Caco-2 (cell line): ENCODE measurements around the gene GPATCH8. TPM values are rescaled to one million over a fixed set of nuclear protein-coding genes. Genes with fewer than 3 reads are reported as not detected.
A peak's percentile ranks its signal among the peaks of the same experiment; 100 is the strongest.

Source experiments
- BruUV-seq: library from RNA; stranded (reverse); fragments of 400-500 nt; replicated peaks from 2 replicates; lab custom pipeline; 2021; lab: Mats Ljungman, UMichigan
- CTCF ChIA-PET: fragments of 300-600 bp; sonication (Branson Sonifier 250); formaldehyde crosslinking; loops from one replicate; lab custom pipeline; 2022; ENCODE audit warnings: antibody characterized with exemption; lab: Charles Lee
- POLR2A ChIA-PET: fragments of 300-600 bp; sonication (Branson Sonifier 250); formaldehyde crosslinking; loops from one replicate; lab custom pipeline; 2022; ENCODE audit warnings: antibody characterized with exemption; lab: Charles Lee
- DNase-seq, 2 experiments: peaks; one replicate each; pipeline versions ENCODE4 v3.0.0 to v3.0.0-alpha.2; 2020 to 2022
- H3K27me3 ChIP-seq: replicated peaks from 2 replicates; pipeline ENCODE4 v1.6.0; 2011; ENCODE audit warnings: low read length; ENCODE audit not compliant: control insufficient read depth, insufficient read depth
- H3K36me3 ChIP-seq: 2 replicates; pipeline ENCODE4 v1.5.1; 2011; ENCODE audit warnings: low read length; ENCODE audit not compliant: control insufficient read depth, insufficient read depth
- H3K4me1 ChIP-seq: fragments of 250-450 bp; sonication (Bioruptor Pico); 2 replicates; pipeline ENCODE4 v1.5.1; 2020; ENCODE audit warnings: mild to moderate bottlenecking
- H3K4me3 ChIP-seq: 2 replicates; pipeline ENCODE4 v1.5.1; 2011; ENCODE audit warnings: low read depth, mild to moderate bottlenecking, control low read depth, low read length
- H3K9me3 ChIP-seq: fragments of 250-450 bp; sonication (Bioruptor Pico); 2 replicates; pipeline ENCODE4 v1.5.1; 2020; ENCODE audit warnings: mild to moderate bottlenecking, moderate library complexity
- H3K27ac Mint-ChIP-seq: one replicate; pipeline ENCODE4 v1.8.0; 2022; ENCODE audit warnings: mixed read lengths; ENCODE audit not compliant: unreplicated experiment
- H3K27me3 Mint-ChIP-seq: one replicate; pipeline ENCODE4 v1.8.0; 2022; ENCODE audit warnings: mixed read lengths; ENCODE audit not compliant: insufficient read depth, unreplicated experiment
- H3K36me3 Mint-ChIP-seq: one replicate; pipeline ENCODE4 v1.8.0; 2022; ENCODE audit warnings: mild to moderate bottlenecking, mixed read lengths; ENCODE audit not compliant: insufficient read depth, unreplicated experiment
- H3K4me1 Mint-ChIP-seq: one replicate; pipeline ENCODE4 v1.8.0; 2022; ENCODE audit warnings: low read depth, mixed read lengths; ENCODE audit not compliant: unreplicated experiment
- H3K4me3 Mint-ChIP-seq: one replicate; pipeline ENCODE4 v1.8.0; 2022; ENCODE audit warnings: mild to moderate bottlenecking, moderate library complexity, mixed read lengths; ENCODE audit not compliant: unreplicated experiment
- H3K9me3 Mint-ChIP-seq: one replicate; pipeline ENCODE4 v1.8.0; 2022; ENCODE audit warnings: mixed read lengths; ENCODE audit not compliant: unreplicated experiment
- CTCF ChIP-seq, 2 experiments: fragments of 200-600 bp in 1 of 2; IDR thresholded peaks; 1 replicate in 1 of 2; 2 replicates in 1 of 2; pipeline versions ENCODE4 v1.5.1 to v1.8.0; 2011 to 2022; ENCODE audit warnings: antibody characterized with exemption in 1 of 2, control low read depth in 1 of 2, inconsistent platforms in 1 of 2, low read depth in 1 of 2, low read length in 1 of 2, mild to moderate bottlenecking in 1 of 2, moderate library complexity in 1 of 2; ENCODE audit not compliant: insufficient read depth in 1 of 2, severe bottlenecking in 1 of 2, unreplicated experiment in 1 of 2
- intact Hi-C: fragments of 100-400 bp; cut with micrococcal nuclease; formaldehyde crosslinking; loops from one replicate; pipeline ENCODE4 v1.10.0; 2022; ENCODE audit not compliant: unreplicated experiment
- total RNA-seq: library from RNA; stranded (reverse); gene quantifications from 2 replicates; pipeline ENCODE4 v1.2.3, GENCODE V29; 2022

Gene GPATCH8
- total RNA-seq, 1 experiment from 2014 or later, result 53.4 TPM

DNA sequence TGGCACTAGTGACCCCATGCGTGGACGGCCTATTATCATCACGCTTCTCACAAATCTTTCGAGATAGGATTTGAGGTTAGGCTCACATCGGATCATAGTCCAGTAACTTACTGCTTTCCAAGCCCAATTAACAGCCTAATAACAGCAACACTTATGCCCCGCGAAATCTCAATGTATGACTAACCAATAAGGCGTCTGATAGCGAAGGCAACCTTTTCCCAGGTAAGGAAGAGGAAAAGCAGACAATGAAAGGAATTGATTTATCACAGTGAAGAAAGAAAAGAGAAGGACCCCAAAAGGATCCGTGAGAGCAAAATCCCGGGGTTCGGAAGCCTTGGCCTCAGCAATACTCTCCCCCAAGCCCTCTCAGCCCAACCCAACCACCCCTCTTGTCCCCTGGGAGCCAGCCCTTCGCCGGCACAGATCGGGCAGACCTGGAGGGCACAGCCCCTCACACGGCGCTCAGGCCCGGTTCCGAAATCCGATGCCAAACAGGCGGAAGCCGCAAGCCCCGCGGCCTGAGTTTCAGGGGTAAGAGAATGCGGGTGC is 534 bp downstream of the GPATCH8 start:
- H3K36me3 ChIP-seq, result no peaks in the 10 kb centered on the region
- no peak for TF ChIP-seq CTCF (IDR thresholded peaks at IDR 0.05; ENCODE audit: insufficient read depth in 1 of 2, low read depth in 1 of 2, low read length in 1 of 2, severe bottlenecking in 1 of 2, unreplicated experiment in 1 of 2)
- Mint-ChIP-seq H3K4me1 (peaks cover 5% of the 10 kb centered on the region), H3K4me3 (peak overlapping the region; percentile 97), H3K27me3 (no peaks in the 10 kb centered on the region), H3K36me3 (no peaks in the 10 kb centered on the region), H3K9me3 (no peaks in the 10 kb centered on the region), H3K27ac (peak overlapping the region; percentile 98)
- no peaks in the 10 kb centered on the region for H3K9me3 ChIP-seq
- H3K4me1 ChIP-seq, result peaks cover 14% of the 10 kb centered on the region
- H3K4me3 ChIP-seq, result peak overlapping the region; percentile 98
- ChIA-PET CTCF (interaction anchor here (0.5 to 1.5 kb wide), 5 partner anchors 21 to 546 kb away, joined by 3 to 9 read pairs (median 4); no protein-coding TSS in a partner anchor), POLR2A (interaction anchor here (0.5 to 1.4 kb wide), 8 partner anchors 8 to 616 kb away, joined by 3 to 8 read pairs (median 4); no protein-coding TSS in a partner anchor)
- intact Hi-C loops, result loop anchor here (5.0 kb wide), 1 partner anchor 40 kb away; no protein-coding TSS in a partner anchor
- BruUV-seq, result no TSS peak
- no peaks in the 10 kb centered on the region for H3K27me3 ChIP-seq
- DNase-seq, result no peak

DNA sequence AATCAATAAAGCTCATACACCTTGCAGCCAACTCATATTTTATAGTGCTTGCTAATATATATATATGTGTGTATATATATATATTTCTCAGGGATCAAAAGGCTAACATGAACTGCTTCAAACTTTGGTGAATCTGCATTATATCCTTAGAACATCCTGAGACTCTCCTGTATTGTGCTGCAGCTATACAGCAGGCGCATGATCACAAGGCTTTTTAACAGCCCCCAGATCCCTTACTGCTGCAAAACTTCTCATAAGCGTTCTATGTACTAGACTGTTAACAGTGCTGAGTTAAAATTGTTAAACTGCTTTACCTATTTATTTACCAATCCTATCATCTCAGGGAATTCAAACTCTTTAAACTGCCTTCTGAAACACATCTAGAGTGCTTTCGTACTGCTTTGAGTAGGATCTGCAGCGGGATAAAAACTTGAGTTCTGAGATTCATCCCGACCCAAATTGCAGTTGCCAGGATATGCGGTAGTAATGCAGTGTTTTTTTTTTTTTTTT is 1.3 kb downstream of the GPATCH8 start:
- no TSS peak for BruUV-seq
- no peaks in the 10 kb centered on the region for H3K27me3 Mint-ChIP-seq
- CTCF ChIA-PET, result interaction anchor here (0.5 kb wide), 2 partner anchors 41 to 53 kb away, joined by 3 to 9 read pairs; no protein-coding TSS in a partner anchor
- DNase-seq, result no peak
- peak overlapping the region; percentile 98 for H3K4me3 ChIP-seq
- H3K9me3 Mint-ChIP-seq, result no peaks in the 10 kb centered on the region
- H3K4me1 Mint-ChIP-seq, result peaks cover 5% of the 10 kb centered on the region
- H3K27ac Mint-ChIP-seq, result peak overlapping the region; percentile 98
- intact Hi-C loops, result loop anchor here (5.0 kb wide), 1 partner anchor 40 kb away; no protein-coding TSS in a partner anchor
- no peaks in the 10 kb centered on the region for H3K36me3 Mint-ChIP-seq
- no peak for TF ChIP-seq CTCF (IDR thresholded peaks at IDR 0.05; ENCODE audit: insufficient read depth in 1 of 2, low read depth in 1 of 2, low read length in 1 of 2, severe bottlenecking in 1 of 2, unreplicated experiment in 1 of 2)
- no peaks in the 10 kb centered on the region for H3K36me3 ChIP-seq
- H3K4me3 Mint-ChIP-seq, result peak overlapping the region; percentile 97
- POLR2A ChIA-PET, result interaction anchor here (0.6 kb wide), 1 partner anchor 617 kb away, joined by 3 read pairs; no protein-coding TSS in a partner anchor
- no peaks in the 10 kb centered on the region for H3K9me3 ChIP-seq
- H3K4me1 ChIP-seq, result peaks cover 14% of the 10 kb centered on the region
- no peaks in the 10 kb centered on the region for H3K27me3 ChIP-seq

- Mint-ChIP-seq H3K9me3 (no peaks in the 10 kb centered on the region), H3K36me3 (no peaks in the 10 kb centered on the region), H3K4me3 (no peak overlapping the region), H3K27ac (no peak overlapping the region), H3K27me3 (no peaks in the 10 kb centered on the region), H3K4me1 (peaks cover 4% of the 10 kb centered on the region)
- no peak for DNase-seq
- intact Hi-C loops, result loop anchor here (5.0 kb wide), 1 partner anchor 37 kb away; no protein-coding TSS in a partner anchor
- H3K4me3 ChIP-seq, result no peak overlapping the region
- H3K4me1 ChIP-seq, result peaks cover 9% of the 10 kb centered on the region
- POLR2A ChIA-PET, result interaction anchor here (0.5 kb wide), 1 partner anchor 17 kb away, joined by 4 read pairs; no protein-coding TSS in a partner anchor
- no peaks in the 10 kb centered on the region for H3K27me3 ChIP-seq
- no TSS peak for BruUV-seq
- CTCF ChIA-PET, result no interaction called here
- no peaks in the 10 kb centered on the region for H3K9me3 ChIP-seq
- no peaks in the 10 kb centered on the region for H3K36me3 ChIP-seq
- TF ChIP-seq CTCF (IDR thresholded peaks at IDR 0.05; ENCODE audit: insufficient read depth in 1 of 2, low read depth in 1 of 2, low read length in 1 of 2, severe bottlenecking in 1 of 2, unreplicated experiment in 1 of 2), result no peak
These were observed 3.5 kb downstream of the GPATCH8 start for GRCh38 chr17:44499722-44500121.
